Activated CD8-positive, alpha-beta memory T cell treated with anti-CD3 and anti-CD28 coated beads for 24 hours (primary cell): ENCODE measurements around the gene PDZRN4.
"Not testable (repeated sequence)": the region's sequence is repeated elsewhere in the genome, so short reads cannot be mapped to it uniquely, and the experiment has no call there.

ENCODE experiments used
- DNase-seq: peaks from one replicate; pipeline ENCODE4 v3.0.0-alpha.2; 2020

PDZRN4 gene

DNA sequence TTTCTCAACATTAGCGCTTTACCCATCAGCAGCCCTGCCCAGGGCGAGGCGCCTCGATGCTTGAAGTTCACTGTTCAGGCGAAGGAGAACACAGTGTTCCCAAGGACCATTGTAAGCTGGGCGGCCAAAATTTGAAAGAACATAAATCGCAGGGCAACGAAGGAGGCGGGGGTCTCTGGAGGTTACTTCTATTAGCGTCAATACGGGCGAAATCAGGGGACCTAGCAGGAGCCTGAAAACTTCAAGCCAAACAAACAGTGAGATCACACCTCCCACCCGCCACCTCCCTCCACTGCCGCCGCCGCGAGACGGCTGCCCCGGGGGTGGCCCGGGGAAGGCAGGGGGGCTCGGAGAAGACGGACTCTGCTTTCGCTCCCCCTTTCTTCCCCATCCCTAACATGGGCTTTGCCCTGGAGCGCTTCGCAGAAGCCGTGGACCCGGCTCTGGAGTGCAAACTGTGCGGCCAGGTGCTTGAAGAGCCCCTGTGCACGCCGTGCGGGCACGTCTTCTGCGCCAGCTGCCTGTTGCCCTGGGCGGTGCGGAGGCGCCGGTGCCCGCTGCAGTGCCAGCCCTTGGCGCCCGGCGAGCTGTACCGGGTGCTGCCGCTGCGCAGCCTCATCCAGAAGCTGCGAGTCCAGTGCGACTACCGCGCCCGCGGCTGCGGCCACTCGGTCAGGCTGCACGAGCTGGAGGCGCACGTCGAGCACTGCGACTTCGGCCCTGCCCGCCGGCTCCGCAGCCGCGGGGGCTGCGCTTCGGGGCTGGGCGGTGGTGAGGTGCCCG lies at the start of gene PDZRN4:
PDZRN4 (plus strand) TSS at position 263 of the 783 bp plus-strand sequence.
- DNase-seq, result no peak

DNA sequence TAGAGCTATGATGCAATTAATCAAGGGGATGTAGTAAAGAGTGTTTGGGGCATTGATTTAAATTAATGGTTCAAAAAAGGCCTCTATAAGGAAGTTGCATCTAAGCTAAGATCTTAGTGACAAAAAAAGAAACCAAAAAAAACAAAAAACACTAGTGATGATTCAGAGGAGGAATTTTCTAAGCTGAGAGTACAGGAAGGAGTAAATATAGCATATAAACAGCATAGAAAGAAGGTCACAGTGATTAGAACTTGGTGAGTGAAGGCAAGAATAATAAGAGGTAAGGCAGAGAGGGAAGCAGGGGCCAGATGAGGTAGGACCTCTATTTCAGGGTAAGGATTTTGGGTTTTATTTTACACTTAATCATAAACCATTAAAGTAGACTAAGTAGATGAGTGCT lies 48.0 kb upstream of the PDZRN4 start:
- no peak for DNase-seq

DNA sequence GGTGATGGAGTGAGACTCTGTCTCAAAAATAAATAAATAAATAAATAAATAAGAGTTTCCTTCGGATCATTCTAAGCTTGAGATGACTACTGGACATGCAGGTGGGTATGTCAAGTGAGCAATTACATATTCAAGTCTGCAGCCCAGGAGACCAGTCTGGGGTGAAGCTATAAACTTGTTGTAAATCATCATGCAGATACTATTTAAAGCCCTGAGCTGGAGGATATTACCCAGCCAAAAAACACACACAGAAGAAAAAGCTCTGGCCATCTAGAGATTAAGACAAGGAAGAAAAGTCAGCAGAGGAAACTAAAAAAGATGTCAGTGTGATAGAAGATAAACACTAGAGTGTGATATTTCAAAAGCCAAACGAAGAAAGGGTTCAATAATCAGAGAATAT lies 47.0 kb upstream of the PDZRN4 start:
- no peak for DNase-seq

DNA sequence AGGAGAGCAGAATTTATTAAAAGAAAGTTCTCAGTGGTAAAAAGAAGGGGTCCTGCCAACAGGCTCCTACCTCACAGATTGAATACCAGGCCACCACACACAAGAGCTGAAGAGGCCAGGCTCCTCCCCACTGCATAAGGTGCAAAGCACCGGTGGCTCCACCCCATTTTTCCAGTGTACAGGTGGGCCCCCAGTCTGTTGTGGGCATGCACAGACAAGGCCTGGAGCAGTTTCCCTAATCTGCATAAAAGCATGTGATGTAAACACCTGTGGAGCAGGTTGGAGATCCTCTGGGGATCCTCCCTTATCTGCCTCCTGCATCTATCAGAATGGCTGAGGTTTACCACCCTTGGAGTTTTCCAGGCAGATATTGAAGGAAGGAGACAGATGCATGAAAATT lies 45.7 kb upstream of the PDZRN4 start:
- DNase-seq, result no peak

DNA sequence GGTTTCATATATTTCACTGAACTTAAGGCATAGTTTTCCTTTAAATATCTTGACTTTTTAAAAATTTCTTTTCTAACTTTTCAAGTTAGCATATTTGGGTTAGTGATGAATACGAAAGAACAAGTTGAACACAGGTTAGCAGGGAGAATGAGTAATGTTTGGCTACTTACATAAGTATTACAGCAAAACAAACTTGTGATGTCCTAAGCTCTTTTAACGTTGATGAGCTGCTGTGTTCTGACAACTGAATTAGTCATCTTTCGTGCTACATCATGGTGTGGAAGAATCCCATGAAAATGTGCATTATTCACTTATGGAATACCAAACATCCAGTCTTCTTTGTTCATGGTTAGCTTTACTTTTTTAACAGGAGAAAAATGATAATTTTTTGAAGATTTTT lies 36.3 kb upstream of the PDZRN4 start:
- no peak for DNase-seq

DNA sequence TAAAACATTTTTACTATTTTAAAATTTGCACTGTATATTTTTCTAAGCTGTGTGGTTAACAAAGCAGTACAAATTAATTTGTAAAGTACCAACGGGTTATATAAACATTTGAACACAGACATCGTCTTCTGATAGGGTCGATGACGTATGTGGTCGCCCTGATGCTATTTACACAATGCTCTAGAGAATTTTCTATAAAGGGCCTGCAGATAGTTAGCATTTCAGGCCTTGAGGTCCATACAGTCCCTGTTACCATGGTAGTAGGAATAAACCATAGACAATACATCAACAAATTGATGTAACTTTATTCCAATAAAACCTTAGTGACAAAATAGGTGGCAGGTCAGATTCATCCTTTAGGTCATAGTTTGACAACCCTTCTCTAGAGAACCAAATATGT lies 25.7 kb upstream of the PDZRN4 start:
- DNase-seq, result no peak

DNA sequence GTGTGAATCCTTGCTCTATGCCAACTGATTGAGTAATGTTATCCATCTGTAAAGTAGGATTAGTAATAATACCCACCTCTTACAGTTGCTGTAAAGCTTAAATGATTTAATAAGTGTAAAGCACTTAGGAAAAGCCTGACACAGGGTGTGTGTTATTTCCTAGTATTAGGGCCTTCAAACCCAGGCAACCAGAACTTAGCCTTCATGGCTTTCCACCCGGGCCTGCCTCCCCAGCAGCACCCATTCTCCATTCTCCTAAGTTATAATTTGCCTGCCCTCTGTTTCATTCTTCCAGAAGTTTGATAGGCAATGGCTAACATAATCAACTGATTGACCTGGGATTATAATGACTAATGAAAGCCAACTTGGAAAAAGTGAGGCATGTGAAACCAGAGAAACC lies 20.4 kb upstream of the PDZRN4 start:
- DNase-seq, result no peak

DNA sequence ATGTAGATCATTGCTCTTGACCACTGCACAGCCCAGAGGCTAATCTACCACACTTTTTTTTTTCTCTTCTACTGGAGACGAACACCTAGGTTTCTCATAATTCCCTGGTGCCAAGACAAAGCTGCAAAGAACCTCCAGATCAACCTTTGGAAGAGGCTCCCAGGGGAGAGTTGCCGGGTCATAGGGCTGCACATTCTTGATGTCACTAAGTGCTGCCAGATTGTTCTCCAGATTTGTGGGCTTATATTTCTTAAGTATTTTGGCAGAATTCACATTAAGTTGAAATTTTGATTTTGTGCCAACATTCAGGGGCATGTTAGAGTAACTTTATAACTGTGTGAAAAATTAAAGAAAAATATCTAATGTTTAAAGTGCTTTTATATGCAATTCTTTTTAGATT lies 13.5 kb upstream of the PDZRN4 start:
- no peak for DNase-seq

DNA sequence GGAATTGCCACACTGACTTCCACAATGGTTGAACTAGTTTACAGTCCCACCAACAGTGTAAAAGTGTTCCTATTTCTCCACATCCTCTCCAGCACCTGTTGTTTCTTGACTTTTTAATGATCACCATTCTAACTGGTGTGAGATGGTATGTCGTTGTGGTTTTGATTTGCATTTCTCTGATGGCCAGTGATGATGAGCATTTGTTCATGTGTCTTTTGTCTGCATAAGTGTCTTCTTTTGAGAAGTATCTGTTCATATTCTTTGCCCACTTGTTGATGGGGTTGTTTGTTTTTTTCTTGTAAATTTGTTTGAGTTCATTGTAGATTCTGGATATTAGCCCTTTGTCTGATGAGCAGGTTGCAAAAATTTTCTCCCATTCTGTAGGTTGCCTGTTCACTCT lies 8.6 kb upstream of the PDZRN4 start:
- DNase-seq, result not testable (repeated sequence)

DNA sequence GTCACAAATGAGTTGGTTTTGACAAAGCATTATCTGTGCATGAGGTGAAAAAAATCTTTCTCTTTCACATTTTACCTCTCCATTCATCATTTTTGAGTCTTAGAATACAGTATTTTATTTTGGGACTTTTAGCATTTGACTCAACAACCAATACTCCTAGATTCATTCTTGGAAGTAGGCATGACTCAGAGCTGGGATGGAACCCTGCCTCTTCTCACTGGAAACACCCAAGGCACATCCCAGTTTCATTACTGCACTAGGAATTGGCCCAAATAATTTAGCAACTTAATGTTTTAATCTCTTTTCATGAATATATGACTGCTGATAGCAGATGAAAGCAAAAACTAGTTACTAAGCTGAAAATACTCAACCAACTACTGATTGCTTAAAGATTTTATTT lies 3.3 kb upstream of the PDZRN4 start:
- DNase-seq, result no peak

DNA sequence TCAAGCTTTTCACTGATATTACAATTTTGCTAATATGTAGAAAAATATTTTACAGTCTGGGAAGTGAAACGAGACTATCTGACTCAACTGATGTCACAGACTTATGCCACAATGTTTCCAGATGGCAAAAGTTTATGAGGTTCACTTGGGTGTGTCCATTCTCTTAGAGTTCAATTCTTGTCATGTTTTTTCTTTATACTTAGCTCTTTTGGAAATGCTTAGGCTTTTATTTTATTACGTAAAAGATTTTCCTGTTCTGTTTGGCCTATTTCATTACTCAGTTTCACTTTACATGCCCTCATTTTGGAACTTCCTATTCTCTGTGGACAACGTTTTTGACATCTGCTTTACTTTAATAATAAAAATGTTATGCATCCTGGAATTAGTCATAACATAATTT lies 2.1 kb upstream of the PDZRN4 start:
- no peak for DNase-seq

DNA sequence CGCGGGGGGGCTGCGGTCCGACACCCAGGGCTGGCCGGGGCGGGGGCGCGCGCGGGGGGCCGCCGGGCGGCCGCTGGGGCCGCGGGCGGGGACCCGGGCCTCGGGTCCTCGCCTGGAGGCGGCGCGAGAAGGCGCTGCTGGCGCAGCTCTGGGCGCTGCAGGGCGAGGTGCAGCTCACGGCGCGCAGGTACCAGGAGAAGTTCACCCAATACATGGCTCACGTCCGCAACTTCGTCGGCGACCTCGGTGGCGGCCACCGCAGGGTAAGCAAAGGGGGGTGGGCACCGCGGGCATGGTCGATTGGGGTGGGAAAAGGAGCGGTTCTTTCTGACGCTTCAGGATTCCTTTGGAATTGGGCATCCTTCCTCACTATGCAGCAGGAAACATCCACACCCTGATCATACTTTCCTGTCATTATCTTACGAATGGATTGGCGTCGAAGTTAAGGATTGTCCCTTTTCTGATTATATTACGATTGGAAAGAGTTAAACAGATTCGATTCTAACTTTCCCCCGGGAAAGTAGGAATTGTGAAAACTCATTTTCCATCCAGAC lies 798 bp downstream of the PDZRN4 start:
- no peak for DNase-seq

DNA sequence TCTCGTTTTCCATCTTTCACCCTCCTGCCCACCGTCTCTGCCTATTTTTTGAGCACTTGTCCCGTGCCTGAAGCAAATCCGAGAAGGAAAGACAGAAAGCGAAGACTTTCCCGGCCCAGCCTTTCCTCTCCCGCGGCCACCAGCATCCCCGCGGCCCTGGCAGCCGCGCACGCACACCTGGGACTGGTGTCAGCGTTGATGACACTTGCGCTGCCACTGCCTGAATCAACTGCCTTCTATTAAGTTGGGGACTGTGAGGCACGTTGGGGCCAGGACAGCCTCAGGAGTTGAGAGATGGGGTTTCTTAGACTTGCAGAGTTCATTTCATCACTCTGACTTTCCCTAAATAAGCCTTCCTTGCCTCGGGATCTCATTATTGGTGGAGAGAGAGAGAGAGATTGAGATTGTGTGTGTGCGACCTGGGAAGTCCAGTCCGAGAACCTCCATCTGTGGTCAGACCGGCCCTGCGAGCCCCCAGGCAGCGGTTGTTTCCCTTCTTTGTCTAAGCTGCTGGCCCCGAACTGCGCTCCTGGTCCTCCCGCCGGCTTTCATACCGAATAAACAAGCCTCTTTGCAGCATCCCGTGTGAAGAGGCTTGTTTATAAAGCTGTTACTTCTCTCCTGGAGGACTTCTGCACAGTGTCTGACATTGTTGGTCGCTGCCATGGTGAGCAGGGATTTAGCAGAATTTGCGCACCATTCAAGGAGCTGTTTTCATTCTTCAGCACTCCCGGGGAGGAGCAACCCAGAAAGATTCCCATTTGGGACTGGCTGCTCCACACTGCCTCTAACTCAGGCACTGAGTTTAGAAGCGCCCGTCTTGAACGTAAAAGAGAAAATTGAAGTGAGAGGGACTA lies 1.5 kb downstream of the PDZRN4 start:
- no peak for DNase-seq

DNA sequence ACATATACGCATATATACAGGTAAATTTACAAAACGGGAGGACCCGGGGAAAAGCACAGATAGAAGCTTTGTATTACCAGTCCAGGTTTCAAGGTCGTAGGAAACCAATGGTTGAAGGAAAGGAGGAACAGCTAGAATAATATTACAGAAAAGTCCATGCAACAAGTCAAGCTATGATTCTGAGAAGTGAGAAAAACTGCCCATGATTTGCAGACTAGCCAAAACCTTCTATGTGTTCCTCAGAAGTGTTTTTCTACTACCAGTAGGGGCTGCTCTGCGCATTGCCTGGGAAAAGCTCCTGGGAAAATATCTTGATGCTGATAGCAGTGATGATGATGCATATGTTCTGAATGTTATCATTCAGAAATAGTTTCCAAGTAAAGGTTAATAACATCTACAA lies 2.2 kb downstream of the PDZRN4 start:
- DNase-seq, result no peak

DNA sequence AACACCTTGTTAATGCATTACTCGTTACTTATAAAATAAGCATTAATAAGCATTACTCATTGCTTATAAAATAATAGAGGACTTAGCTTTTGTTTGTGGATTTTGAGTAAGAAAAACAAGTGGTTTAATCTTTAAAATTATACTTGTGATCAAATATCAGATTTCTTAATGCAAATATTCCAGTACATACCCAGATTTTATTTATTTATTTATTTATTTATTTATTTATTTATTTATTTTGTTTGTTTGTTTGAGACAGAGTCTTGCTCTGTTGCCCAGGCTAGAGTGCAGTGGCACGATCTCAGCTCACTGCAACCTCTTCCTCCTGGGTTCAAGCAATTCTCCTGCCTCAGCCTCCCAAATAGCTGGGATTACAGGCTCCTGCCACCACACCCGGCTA lies 3.4 kb downstream of the PDZRN4 start:
- not testable (repeated sequence) for DNase-seq

DNA sequence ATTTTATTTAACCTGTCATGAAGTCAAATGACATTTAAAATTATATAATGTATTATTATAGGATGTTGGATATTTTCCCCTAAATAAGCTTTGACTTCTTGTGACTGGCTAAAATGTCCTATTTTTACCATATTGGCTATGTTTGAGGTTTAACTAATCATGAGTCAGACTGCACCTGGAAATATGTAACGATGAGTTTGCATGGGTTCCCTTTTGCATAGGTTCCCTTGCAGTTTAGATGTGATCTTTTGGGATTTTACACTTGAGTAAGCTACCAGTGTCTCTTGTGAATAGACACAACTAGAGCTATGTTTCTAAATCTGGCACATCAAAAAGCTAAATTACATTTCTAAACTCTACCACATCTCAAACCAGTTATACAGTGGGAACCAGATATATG lies 5.2 kb downstream of the PDZRN4 start:
- no peak for DNase-seq

DNA sequence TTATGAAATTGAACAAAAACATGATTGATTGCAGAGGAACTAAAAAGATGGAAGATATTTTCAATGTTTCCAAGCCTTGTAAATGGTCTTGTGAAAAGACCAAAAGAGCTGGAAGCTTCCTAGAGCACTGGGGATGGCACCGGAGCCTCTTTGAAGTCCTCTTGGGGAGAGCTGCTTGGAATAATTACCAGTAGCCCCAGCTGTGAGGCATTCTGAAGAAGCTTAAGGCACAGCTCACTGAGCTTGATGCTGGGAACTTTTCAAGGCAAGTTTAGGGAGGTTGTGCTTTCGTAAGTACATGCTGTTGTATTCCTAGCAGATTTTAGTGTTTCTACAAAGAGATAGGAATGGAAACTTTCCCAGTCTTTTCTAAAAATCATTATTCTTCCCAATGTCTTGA lies 13.9 kb downstream of the PDZRN4 start:
- DNase-seq, result no peak

DNA sequence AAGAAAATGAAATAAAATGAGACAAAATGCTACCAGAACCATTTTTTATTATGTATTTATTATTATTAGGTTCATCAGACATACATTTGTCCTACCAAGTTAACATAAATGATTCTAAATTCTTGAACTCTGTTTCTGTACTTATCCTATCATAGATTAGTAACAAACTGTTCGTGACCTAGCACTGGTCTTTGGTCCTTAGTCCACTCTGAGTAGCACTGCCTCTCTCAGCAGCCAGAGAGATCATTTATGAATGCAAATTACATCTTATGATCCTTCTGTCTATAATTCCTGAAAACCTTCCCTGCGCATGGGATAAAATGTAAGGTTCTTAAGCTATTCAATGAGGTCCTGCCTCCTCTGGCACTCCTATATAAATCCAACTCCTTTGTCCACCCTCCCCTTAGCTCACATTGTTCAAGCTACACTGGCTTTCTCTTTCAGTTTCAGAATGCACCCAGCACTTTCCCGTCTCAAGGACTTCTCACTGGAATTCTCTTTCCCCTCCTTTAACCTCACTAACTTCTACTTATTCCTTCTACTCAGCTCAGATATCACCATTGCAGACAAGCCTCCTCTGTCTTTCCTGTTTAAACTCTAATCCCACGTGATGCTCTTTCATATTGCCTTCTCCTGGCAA lies 17.1 kb downstream of the PDZRN4 start:
- no peak for DNase-seq

DNA sequence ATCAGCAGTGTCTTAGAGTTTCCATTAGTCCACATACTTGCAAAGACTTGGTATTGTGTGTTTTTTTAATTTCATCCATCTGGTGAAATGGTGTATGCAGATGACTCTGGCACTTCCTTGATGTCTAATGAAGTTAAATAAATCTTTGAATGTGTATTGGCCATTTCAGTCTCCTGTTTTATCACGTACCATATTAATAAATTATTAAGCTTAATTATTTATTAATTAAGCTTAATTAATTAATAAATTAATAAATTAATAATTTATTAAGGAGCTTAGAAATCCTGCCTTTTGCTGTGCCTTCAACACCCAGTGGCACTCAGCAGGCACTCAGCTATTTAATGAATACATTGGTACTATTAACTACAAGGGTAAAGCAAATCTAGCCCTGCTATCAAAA lies 18.2 kb downstream of the PDZRN4 start:
- DNase-seq, result no peak

DNA sequence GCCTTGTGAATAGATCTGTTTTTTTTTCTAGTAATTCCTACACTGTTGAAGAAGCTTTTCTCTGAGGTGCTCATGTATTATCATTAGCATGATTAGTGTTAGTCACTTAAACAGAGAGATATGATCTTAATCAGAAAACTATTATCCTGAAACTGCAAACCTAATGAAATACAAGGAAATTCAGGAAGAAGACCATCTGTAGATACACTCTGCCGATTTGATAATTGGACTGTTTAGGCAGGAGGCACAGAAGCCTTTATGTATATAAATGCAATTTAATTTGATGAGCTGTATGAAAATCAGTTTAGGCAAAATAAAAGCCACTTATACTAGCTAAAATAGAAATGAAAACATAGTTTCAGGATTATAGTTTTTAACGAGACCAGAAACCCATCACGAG lies 23.3 kb downstream of the PDZRN4 start:
- no peak for DNase-seq

DNA sequence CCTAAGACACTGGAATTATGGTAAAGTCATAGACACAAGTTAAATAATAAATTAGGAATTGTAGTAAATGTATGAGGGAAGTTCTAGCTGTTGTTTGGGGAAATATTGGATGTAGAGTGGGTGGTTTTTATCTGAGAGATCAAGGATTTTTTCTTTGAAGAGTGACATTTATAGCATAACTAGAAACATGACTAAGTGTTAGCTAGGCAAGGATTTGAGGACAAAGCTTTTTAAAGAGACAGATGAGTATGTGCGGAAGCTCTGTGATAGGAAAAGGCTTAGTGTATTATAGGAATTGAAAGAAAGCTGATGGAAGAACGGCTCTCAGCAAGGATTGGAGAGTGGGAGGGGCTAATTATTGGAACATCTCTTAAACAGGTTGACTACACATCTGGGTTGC lies 24.5 kb downstream of the PDZRN4 start:
- no peak for DNase-seq

DNA sequence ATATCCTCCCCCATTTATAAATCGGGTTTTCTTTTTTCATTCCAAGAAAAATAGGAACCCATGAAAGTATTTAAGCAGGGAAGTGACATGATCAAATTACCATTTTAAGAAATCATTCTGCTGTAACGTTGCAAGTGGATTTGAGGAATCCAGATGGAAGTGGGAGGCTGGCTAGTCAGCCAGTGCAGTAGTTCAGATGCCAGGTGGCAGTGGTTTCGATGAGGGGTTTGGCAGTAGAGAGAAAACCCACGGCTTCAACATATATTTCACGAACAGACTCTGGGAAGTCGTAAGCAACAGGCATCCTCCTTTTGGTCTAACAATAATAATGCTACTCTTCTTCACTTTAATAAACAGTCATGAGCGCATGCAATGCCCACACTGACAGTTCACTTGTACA lies 25.0 kb downstream of the PDZRN4 start:
- no peak for DNase-seq

DNA sequence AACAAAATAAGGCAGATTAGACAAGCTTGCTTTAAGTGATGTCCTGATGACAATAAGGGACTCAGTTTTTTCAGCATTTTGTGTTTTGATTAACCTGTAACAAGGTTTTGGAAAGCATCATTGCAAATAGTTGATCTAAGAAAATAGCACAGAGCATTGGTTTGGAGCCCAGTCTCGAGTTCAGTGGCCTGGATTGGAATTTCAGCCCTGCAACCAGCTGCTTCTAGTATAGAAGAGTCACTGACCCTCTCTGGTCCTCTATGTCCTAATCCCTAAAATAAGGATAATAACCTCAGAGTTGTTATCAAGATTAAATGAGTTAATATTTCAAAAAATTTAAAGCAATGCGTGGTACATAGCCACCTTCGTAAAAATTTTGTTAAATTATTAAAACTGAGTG lies 25.5 kb downstream of the PDZRN4 start:
- no peak for DNase-seq

DNA sequence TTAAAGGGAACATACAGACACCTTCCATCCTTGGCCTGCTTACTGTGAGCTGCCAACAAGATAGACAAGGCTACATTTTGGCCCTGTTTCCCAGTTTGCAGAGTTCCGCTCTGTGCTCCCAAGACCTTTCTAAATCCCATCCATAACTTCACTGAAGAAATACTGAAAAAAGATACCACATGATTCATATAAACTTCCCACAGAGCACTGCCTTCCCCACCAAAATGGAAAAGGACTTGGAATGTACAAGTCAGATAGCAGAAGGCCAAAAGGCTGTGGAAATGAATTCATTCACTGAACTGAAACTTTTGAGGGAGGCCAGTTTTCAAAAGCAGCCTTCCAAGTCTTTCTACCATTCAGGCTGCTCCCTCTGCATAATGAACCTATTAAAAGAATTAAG lies 29.6 kb downstream of the PDZRN4 start:
- DNase-seq, result no peak
